Mammary epithelial cell (primary cell): Measurements from ENCODE around the gene HOXA5.

Source experiments
- CTCF ChIP-seq, 2 donors: IDR thresholded peaks in 1 of 2; conservative IDR thresholded peaks in 1 of 2; 2 replicates each; pipeline ENCODE4 v1.5.1; 2011 to 2012; ENCODE audit warnings: inconsistent platforms in 2 of 2, low read length in 2 of 2, mild to moderate bottlenecking in 2 of 2, control low read depth in 1 of 2, low read depth in 1 of 2; ENCODE audit not compliant: insufficient read depth in 1 of 2; ENCODE audit errors: extremely low read depth in 1 of 2
- EZH2 ChIP-seq: IDR thresholded peaks from 2 replicates; pipeline ENCODE4 v1.6.1; 2012; ENCODE audit warnings: low read length, inconsistent platforms, borderline replicate concordance

- peak; percentile 7 to 34 for TF ChIP-seq CTCF (conservative IDR thresholded peaks at IDR 0.05 in 1 of 2, IDR thresholded peaks at IDR 0.05 in 1 of 2; ENCODE audit: extremely low read depth in 1 of 2, insufficient read depth in 1 of 2, low read depth in 1 of 2, low read length in 2 of 2)
- no peak for TF ChIP-seq EZH2
These were observed 13.5 kb downstream of the HOXA5 start for GRCh38 chr7:27129729-27130539.
